Liver (tissue), 3 donors: Measurements from ENCODE around the gene LTA4H.

ENCODE experiments used
- FOXA1 ChIP-seq: IDR thresholded peaks from 2 replicates; pipeline ENCODE4 v1.6.1; 2016; ENCODE audit warnings: antibody characterized with exemption
- FOXA2 ChIP-seq: IDR thresholded peaks from 2 replicates; pipeline ENCODE4 v1.6.1; 2016; ENCODE audit warnings: antibody characterized with exemption
- REST ChIP-seq: IDR thresholded peaks from 2 replicates; pipeline ENCODE4 v1.6.1; 2016; ENCODE audit warnings: antibody characterized with exemption, mild to moderate bottlenecking
- TAF1 ChIP-seq: conservative IDR thresholded peaks from 2 replicates; pipeline ENCODE4 v1.6.1; 2016; ENCODE audit warnings: antibody characterized with exemption, mild to moderate bottlenecking
- YY1 ChIP-seq: IDR thresholded peaks from 2 replicates; pipeline ENCODE4 v1.6.1; 2016; ENCODE audit warnings: antibody characterized with exemption, mild to moderate bottlenecking
- TF ChIP-seq, protein P1 (sequence below): fragments of 150-350 bp; IDR thresholded peaks from 2 replicates; pipeline ENCODE4 v1.5.1; 2017; ENCODE audit warnings: improper control_type of control experiment, low read depth, low read length; ENCODE audit not compliant: missing input control
- TF ChIP-seq, protein P2 (sequence below): IDR thresholded peaks from 2 replicates; pipeline ENCODE4 v1.6.1; 2016; ENCODE audit warnings: antibody characterized with exemption
- donor health status: healthy.
- donor health status: healthy.

DNA sequence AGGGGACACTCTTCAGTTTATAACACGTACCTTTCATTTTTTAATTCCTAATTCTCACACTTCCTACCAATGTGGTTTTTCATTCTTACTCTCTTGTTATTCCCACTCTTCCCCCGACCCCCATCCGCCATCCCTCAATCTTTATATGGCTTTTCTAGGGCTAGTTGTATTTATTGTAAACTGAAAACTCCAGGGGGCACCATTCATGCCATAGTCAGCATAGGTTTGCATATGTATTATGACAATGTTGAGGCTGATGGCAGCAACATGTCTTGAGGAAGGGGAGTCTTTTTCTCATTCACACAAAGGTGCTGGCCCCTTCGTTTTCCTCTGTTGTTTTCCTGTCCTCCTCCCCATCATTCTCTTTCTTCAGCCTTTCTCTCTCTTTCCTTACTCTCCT lies 27.7 kb upstream of the LTA4H start:
- TF ChIP-seq, protein P1, sequence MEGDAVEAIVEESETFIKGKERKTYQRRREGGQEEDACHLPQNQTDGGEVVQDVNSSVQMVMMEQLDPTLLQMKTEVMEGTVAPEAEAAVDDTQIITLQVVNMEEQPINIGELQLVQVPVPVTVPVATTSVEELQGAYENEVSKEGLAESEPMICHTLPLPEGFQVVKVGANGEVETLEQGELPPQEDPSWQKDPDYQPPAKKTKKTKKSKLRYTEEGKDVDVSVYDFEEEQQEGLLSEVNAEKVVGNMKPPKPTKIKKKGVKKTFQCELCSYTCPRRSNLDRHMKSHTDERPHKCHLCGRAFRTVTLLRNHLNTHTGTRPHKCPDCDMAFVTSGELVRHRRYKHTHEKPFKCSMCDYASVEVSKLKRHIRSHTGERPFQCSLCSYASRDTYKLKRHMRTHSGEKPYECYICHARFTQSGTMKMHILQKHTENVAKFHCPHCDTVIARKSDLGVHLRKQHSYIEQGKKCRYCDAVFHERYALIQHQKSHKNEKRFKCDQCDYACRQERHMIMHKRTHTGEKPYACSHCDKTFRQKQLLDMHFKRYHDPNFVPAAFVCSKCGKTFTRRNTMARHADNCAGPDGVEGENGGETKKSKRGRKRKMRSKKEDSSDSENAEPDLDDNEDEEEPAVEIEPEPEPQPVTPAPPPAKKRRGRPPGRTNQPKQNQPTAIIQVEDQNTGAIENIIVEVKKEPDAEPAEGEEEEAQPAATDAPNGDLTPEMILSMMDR, result no peak
- TF ChIP-seq FOXA1 (no peak), YY1 (no peak), FOXA2 (no peak), REST (no peak), TAF1 (no peak)
- TF ChIP-seq, protein P2, sequence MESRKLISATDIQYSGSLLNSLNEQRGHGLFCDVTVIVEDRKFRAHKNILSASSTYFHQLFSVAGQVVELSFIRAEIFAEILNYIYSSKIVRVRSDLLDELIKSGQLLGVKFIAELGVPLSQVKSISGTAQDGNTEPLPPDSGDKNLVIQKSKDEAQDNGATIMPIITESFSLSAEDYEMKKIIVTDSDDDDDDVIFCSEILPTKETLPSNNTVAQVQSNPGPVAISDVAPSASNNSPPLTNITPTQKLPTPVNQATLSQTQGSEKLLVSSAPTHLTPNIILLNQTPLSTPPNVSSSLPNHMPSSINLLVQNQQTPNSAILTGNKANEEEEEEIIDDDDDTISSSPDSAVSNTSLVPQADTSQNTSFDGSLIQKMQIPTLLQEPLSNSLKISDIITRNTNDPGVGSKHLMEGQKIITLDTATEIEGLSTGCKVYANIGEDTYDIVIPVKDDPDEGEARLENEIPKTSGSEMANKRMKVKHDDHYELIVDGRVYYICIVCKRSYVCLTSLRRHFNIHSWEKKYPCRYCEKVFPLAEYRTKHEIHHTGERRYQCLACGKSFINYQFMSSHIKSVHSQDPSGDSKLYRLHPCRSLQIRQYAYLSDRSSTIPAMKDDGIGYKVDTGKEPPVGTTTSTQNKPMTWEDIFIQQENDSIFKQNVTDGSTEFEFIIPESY, result no peak
